IMR-90 (cell line): ENCODE results near the gene KRTAP12-2.

ENCODE experiments used
- ELK1 ChIP-seq: fragments of 150-350 bp; IDR thresholded peaks from 2 replicates; pipeline ENCODE4 v1.6.1; 2016; ENCODE audit warnings: low read depth, mild to moderate bottlenecking, low read length, moderate library complexity, borderline replicate concordance
- MAZ ChIP-seq: IDR thresholded peaks from 2 replicates; pipeline ENCODE4 v1.6.1; 2012; ENCODE audit warnings: low read depth, mild to moderate bottlenecking, low read length, improper control_type of control experiment, moderate library complexity, borderline replicate concordance
- POLR2A ChIP-seq: IDR thresholded peaks from 2 replicates; pipeline ENCODE4 v1.6.1; 2012; ENCODE audit warnings: mild to moderate bottlenecking, low read depth, low read length

DNA sequence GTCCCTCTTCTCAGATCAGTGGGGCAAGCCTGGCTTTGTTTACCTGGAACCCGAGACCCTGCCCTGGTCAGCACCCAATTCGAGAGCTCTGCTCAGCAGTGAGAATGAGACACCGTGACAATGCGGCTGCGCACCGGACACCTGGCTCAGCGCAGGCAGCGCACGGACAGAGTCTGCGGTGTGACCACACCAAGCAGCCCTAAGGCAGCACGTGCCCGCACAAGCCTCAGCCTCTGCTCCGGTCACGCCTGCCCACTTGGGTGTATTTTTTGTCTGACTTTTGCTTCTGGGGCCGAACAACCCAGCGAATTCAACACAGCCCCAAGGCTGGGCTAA is 50.2 kb downstream of the KRTAP12-2 start:
- TF ChIP-seq POLR2A (no peak), MAZ (no peak), ELK1 (no peak)
